Thyroid gland (tissue), 4 donors: ENCODE data around the gene ABCD1. TPM values are rescaled to one million over a fixed set of nuclear protein-coding genes. Genes with fewer than 3 reads are reported as not detected.
"Not testable (repeated sequence)": the region's sequence is repeated elsewhere in the genome, so short reads cannot be mapped to it uniquely, and the experiment has no call there.

Source experiments
- DNase-seq, 2 donors: peaks; one replicate each; pipeline ENCODE4 v3.0.0-alpha.2; 2019
- H3K27ac ChIP-seq, 3 donors: fragments of 200-600 bp; sonication (generic); 1 replicate in 2 of 3; 2 replicates in 1 of 3; pipeline ENCODE4 v1.5.1; 2016 to 2019; ENCODE audit warnings: mild to moderate bottlenecking in 1 of 3, moderate library complexity in 1 of 3
- H3K27me3 ChIP-seq: fragments of 200-600 bp; sonication (generic); one replicate; pipeline ENCODE4 v1.5.1; 2019
- H3K36me3 ChIP-seq, 2 donors: fragments of 200-600 bp; sonication (generic); one replicate each; pipeline ENCODE4 v1.5.1; 2016 to 2019
- H3K4me1 ChIP-seq, 2 donors: fragments of 200-600 bp; sonication (generic); one replicate each; pipeline ENCODE4 v1.5.1; 2017 to 2019
- H3K4me3 ChIP-seq, 3 donors: fragments of 200-600 bp; sonication (generic); replicated peaks in 1 of 3; 1 replicate in 2 of 3; 2 replicates in 1 of 3; pipeline ENCODE4 v1.5.1; 2016; ENCODE audit warnings: mild to moderate bottlenecking in 1 of 3
- H3K9me3 ChIP-seq: fragments of 200-600 bp; sonication (generic); one replicate; pipeline ENCODE4 v1.5.1; 2017
- CTCF ChIP-seq, 6 experiments: fragments of 200-600 bp in 3 of 6; fragments of 450-650 bp in 3 of 6; sonication (generic) in 3 of 6; IDR thresholded peaks; one replicate each; pipeline ENCODE4 v1.5.1; 2016 to 2019; ENCODE audit warnings: antibody characterized with exemption in 6 of 6, mild to moderate bottlenecking in 2 of 6, inconsistent platforms in 1 of 6, moderate library complexity in 1 of 6
- POLR2A ChIP-seq, 2 donors: fragments of 450-650 bp; IDR thresholded peaks; one replicate each; pipeline ENCODE4 v1.6.1; 2017; ENCODE audit warnings: antibody characterized with exemption in 2 of 2, mild to moderate bottlenecking in 2 of 2, moderate library complexity in 1 of 2
- whole genome bisulfite sequencing, 2 donors: methylation state at CpG; one replicate each; pipeline ENCODE4 v1.1.5; 2017; 5-methylcytosine and 5-hydroxymethylcytosine counted together
- intact Hi-C: fragments of 100-400 bp; cut with DNase I; formaldehyde crosslinking; loops from one replicate; pipeline ENCODE4 v1.15.1; 2023
- total RNA-seq, 4 donors: library from RNA; depleted of rRNA; stranded (reverse); fragments of >200 nt; gene quantifications; one replicate each; pipeline ENCODE4 v1.2.3, GENCODE V29; 2016

Gene ABCD1
- total RNA-seq, 4 donors from 2014 or later = 7.0 to 11.8 (median 8.9) TPM

- TF ChIP-seq POLR2A (IDR thresholded peaks at IDR 0.05) = no peak
- TF ChIP-seq CTCF (IDR thresholded peaks at IDR 0.05) = no peak
- Histone ChIP-seq H3K27ac (peak overlapping the region in 1 of 3 donors; percentile 36), H3K4me3 (no peak overlapping the region), H3K9me3 (no peaks in the 10 kb centered on the region), H3K36me3 (peaks cover 0 to 12% of the 10 kb centered on the region in 2 donors), H3K4me1 (peaks cover 3 to 26% of the 10 kb centered on the region in 2 donors), H3K27me3 (no peaks in the 10 kb centered on the region)
- DNase-seq = peak; percentile 73 to 79
- intact Hi-C loops = no loop called here
- 56 to 69% methylated on average over 6 to 18 of the region's 18 CpGs for WGBS, 2 donors
Observed at GRCh38 chrX:153704021-153704526, 20.6 kb upstream of the ABCD1 start.

DNA sequence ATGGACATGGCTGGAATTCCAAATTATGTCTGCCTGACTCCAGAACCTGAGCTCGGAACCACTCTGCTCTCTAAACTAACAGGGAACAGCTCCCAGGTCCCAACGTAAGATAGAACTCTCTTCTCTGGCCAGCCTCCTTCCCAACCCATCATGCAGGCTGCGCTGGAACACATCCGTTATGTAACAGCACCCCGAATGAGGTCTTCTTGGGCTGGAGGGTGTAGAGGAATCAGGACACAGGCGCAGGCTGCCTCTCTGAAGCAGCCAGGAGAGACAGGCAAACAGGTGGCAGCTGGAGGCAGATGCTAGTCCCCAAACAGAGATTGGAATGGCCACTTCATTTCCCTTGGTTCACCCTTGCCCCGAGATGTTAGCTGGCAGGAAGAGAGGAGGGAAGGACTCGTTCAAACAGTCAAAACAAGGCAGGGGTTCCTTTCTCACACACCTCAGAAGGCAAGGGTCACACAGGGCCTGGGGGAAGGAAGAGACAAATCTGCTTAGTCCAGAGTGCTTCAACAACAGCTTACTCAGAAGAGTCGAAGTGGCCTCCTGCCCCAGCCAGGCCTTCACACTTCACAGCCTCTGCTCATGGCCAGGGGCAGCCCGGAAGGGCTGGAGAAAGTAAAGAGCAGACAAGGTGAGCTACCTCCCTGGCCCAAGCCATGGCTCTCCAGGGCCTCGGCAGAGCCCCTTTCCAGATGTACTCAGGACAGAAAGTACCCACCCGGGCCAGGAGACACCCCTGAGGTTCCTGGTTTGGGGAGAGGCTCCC lies 19.8 kb upstream of the ABCD1 start:
- DNase-seq = peak; percentile 52 to 55
- H3K9me3 ChIP-seq, H3K27me3 ChIP-seq, H3K4me3 ChIP-seq, intact Hi-C loops: not testable (repeated sequence)
- Histone ChIP-seq H3K27ac (peak overlapping the region in 2 of 3 donors; percentile 29 to 36), H3K36me3 (peaks cover 0 to 12% of the 10 kb centered on the region in 2 donors), H3K4me1 (peaks cover 3 to 26% of the 10 kb centered on the region in 2 donors)
- WGBS, 2 donors = 87 to 96% methylated on average over 3 to 4 of the region's 12 CpGs

- DNase-seq, H3K27me3 ChIP-seq, H3K4me3 ChIP-seq, intact Hi-C loops, H3K9me3 ChIP-seq: not testable (repeated sequence)
- peak overlapping the region in 2 of 3 donors; percentile 24 to 29 for H3K27ac ChIP-seq
- H3K36me3 ChIP-seq = peaks cover 0 to 11% of the 10 kb centered on the region in 2 donors
- no CpG with 5 or more reads among the region's 18 CpGs for WGBS, 2 donors
- peaks cover 3 to 26% of the 10 kb centered on the region in 2 donors for H3K4me1 ChIP-seq
Observed at GRCh38 chrX:153705403-153706060, 19.1 kb upstream of the ABCD1 start.

- Histone ChIP-seq H3K27me3 (no peaks in the 10 kb centered on the region), H3K4me3 (no peak overlapping the region), H3K36me3 (peaks cover 0 to 6% of the 10 kb centered on the region in 2 donors), H3K4me1 (peaks cover 8 to 32% of the 10 kb centered on the region in 2 donors), H3K9me3 (no peaks in the 10 kb centered on the region), H3K27ac (no peak overlapping the region)
- 92% methylated on average over 9 of the region's 9 CpGs for WGBS, 2 donors
- TF ChIP-seq CTCF (IDR thresholded peaks at IDR 0.05) (no peak), POLR2A (IDR thresholded peaks at IDR 0.05) (no peak)
- intact Hi-C loops = no loop called here
- no peak for DNase-seq
Observed at GRCh38 chrX:153706799-153707198, 17.9 kb upstream of the ABCD1 start.

DNA sequence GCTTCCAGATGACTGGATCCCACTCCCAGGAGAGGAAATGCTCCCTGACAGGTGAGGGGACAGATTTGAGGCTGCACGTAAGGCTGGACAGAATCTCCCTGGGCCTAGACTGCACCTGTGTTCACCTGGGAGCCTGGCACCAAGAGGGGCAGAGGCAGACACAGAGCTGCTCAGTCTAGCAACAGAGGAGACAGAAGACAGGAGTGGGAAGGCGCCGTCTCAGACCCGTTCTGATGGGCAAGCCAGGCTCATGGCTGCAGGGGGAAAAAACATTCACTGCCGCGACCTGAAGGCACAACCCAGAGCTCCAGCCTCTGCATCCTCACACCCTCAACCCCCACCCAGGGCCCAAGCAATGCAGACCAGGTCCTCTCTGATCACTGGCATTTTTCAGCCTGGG lies 17.2 kb upstream of the ABCD1 start:
- intact Hi-C loops = no loop called here
- Histone ChIP-seq H3K27me3 (no peaks in the 10 kb centered on the region), H3K4me3 (no peak overlapping the region), H3K36me3 (peaks cover 0 to 3% of the 10 kb centered on the region in 2 donors), H3K27ac (no peak overlapping the region), H3K9me3 (no peaks in the 10 kb centered on the region), H3K4me1 (peaks cover 8 to 32% of the 10 kb centered on the region in 2 donors)
- WGBS, 2 donors = 89 to 92% methylated on average over 3 to 6 of the region's 6 CpGs
- TF ChIP-seq POLR2A (IDR thresholded peaks at IDR 0.05) = no peak
- no peak for TF ChIP-seq CTCF (IDR thresholded peaks at IDR 0.05)
- DNase-seq = no peak

DNA sequence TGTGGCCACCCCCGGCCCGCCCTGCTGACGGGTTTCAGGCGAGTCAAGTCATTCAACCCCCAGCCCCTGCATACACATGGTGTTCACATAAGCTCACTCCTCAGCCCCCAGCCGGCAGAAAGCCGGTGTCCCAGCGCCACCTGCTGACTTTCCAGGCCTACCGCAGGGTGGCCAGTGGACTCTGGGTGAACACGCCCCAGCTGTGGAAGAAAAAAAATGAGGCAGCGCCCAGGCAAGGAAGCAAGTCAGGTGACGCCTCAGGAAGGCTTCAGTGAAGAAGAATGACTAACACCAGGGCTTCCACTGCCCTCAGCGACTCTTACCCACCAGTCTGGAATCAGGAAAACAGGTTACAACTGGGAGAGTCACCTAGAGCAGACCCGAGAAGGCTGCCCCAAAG lies 16.2 kb upstream of the ABCD1 start:
- no peaks in the 10 kb centered on the region for H3K36me3 ChIP-seq
- TF ChIP-seq CTCF (IDR thresholded peaks at IDR 0.05) = peak in 5 of 6 experiments; percentile 26 to 59 (median 59)
- TF ChIP-seq POLR2A (IDR thresholded peaks at IDR 0.05) = no peak
- DNase-seq = peak; percentile 73 to 75
- H3K4me3 ChIP-seq = no peak overlapping the region
- intact Hi-C loops = no loop called here
- peak overlapping the region in 1 of 3 donors; percentile 36 for H3K27ac ChIP-seq
- H3K27me3 ChIP-seq = no peaks in the 10 kb centered on the region
- 24 to 27% methylated on average over 6 to 12 of the region's 13 CpGs for WGBS, 2 donors
- H3K9me3 ChIP-seq = no peaks in the 10 kb centered on the region
- peaks cover 8 to 40% of the 10 kb centered on the region in 2 donors for H3K4me1 ChIP-seq
